HG03354 (cell line): ENCODE results near the gene RNF32.

Experiments
- ATAC-seq: cut with Tn5 transposase; IDR thresholded peaks from one replicate; pipeline ENCODE4 v1.9.1; 2021; ENCODE audit warnings: mild to moderate bottlenecking; ENCODE audit not compliant: unreplicated experiment, poor library complexity, severe bottlenecking

RNF32 gene

DNA sequence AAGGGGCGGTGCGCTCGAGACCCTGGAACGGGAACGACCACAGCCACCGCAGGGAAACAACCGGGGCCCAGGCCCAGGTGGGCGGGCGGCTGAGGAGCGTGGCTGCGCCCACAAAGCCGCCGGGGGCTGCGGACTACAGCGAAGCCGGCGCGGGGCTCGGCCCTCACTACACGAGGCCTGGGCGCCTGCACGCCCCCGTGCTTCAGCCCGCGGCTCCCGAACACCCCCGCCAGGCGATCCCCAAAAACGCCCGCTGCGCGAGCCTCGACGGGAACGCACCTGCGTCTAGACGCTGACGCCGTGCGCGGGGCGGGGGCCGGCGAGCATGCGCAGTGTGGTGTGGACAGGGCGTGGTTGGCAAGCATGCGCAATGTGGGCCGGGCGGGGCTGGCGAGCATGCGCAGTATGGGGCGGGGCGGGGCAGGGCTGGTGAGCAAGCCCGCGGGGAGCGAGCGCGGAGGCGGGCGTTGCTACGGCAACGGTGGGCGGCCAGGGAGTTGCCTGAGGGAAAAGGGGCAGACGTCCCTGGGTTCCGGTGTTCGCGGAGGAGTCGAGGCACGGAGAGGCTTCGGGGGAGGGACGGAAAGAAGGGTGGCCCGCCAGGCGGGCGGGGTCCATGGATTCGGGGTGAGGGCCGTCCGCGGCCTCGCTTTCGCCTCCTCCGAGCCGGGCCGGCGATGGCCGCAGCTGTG, at the start of gene RNF32:
RNF32 (plus strand) TSS at position 518 of the 692 bp plus-strand sequence. CDS start 3,104 bp downstream, outside the sequence.
- ATAC-seq = peak; percentile 89

DNA sequence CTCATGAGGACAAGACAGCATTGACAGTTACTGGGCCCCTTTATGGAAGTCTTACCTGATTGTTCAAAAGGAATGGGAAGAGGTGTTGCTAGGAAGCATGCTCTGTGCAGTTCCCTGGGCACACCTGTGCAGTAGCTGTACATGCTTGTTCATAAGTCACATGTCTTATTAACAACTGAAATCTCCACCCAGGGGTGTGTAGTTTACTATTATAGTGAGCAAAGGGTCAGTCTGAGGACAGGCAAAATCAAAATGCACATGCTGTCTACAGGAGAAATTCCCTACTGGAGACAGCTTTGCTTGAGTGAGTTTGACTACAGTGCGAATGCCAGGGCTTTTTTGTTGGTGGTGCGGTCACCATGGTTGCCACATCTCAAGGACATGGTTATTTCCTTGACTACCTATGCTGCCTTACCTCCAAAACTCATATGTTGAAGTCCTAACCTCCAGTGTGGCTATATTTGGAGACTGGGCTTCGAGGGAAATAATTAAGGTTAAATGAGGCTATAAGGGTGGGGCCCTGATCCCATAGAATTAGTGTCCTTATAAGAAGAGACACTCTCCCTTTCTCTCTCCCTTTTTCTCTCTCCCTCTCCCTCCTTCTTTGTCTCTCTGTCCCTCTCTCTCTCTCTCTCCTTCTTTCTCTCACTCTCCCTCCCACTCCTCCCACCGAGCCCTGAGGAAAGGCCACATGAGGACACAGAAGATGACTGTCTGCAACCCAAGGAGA, 48.3 kb upstream of the RNF32 start:
- ATAC-seq = no peak

DNA sequence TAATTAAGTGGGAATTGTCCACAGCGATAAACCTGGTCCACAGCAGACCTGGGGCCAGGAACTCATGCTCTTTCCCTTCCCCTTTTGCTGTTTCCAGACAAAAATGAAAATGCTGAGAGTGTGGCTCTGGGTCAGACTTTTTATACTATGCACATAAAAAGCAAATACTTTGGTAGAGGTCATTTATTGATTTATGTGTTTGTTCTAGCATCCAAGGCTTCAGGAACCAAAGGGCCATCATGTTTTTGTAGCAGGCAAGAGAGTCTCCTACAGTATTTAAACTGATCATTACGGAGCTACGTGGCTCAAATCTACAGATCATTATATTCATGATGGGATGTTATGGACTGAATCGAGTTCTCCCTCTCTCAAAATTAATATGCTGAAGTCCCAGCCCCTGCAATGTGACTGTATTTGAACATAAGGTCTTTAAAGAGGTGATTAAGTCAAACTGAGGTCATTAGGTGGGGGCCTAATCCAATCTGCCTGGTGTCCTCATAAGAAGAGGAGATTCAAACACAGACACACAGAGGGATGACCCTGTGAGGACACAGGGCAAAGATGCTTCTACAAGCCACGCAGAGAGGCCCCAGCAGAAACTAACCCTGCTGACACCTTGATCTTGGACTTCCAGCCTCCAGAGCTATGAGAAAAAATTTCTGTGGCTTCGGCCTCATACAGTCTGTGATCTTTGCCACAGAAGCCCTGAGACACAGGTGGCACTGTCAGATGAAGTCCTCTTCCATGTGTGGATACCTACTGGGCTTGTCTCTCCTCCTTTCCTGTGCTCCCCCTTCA, 46.1 kb upstream of the RNF32 start:
- ATAC-seq = no peak

DNA sequence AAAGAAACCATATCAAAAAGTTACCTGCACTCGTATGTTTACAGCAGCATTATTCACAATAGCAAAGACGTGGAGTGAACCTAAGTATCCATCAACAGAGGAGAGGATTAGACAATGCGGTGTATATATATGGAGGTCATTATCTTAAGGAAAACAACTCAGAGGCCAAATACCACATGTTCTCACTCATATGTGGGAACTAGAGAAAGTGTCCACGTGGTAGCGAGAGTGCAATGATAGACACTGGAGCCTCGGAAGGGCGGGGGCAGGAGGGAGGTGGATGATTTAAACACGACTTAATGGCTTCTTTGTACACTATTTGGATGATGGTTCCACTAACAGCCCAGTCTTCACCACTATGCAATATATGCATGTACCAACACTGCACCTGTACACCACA, 40.1 kb upstream of the RNF32 start:
- no peak for ATAC-seq

DNA sequence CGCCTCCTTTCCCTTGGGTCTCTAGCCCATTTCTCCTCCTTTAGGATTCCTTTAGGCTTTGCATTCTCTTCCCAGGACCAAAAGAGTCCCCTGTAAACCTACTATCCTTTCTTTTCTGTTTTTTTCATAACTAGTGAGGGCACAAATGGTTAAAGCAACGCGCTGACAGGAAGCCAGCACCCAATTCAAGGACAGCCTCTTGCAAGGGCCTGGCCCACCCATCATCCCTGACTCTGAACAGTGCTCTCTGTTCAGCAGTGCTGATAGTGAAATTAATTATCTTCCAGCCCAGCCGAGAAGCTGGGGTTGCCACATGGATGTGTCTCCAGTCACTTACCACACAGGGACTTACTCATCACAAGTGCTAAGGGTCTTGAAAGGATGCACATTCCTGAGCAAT, 38.3 kb upstream of the RNF32 start:
- no peak for ATAC-seq

DNA sequence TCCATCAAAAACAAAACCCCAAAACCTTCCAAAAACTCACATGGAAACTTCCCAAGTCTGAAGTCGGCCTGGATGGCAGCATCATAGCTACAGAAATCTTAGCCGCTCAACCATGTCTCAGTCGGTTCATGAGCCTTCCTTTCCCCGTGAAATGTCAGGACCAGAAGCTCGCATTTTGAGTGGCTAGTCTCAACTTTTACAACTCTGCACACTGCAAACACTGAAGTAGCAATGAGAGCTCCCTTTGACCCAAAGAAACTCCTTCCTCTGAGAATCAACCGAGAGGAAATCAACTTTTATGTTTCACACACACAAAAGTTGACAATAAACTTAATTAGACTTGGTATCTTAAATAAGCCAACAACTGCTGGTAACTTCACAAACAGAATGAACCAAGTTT, 37.6 kb upstream of the RNF32 start:
- no peak for ATAC-seq

DNA sequence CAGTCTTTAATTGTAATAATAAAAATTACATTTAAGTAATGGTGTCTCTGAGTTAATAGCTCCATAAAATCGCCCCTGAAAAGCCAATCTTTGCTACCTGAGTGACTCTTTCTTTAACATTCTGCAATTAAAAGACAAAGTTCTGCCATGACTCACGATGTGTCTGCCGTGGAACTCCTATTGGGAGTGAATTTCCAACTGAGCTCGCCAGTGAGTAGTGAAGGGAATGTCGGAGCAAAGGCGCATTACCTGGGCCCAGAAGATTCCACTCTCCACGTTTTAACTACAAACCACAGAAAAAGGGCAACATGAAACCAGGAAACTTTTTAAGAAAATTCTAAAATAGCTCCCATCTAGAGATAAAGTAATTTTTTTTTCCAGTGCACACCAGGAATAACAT, 36.9 kb upstream of the RNF32 start:
- ATAC-seq = no peak

DNA sequence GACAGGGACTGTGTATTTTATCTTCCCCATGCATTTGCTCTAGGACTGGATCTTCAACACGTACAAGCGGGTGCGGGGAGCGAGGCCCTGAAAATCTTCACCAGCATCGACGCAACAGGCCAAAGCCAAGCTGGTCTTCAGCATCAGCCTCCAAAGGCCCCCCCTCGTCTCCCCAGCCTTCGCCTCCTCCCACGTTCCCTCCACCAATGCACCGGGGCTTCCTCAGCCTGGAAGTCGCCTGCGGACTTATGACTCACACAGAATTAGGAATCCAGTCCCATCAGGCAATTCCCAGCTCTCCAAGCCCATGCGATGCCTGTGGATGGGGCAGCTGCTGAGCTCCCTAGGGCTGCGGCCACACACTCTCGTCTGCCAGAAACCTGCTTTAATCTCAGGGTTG, 36.3 kb upstream of the RNF32 start:
- no peak for ATAC-seq

DNA sequence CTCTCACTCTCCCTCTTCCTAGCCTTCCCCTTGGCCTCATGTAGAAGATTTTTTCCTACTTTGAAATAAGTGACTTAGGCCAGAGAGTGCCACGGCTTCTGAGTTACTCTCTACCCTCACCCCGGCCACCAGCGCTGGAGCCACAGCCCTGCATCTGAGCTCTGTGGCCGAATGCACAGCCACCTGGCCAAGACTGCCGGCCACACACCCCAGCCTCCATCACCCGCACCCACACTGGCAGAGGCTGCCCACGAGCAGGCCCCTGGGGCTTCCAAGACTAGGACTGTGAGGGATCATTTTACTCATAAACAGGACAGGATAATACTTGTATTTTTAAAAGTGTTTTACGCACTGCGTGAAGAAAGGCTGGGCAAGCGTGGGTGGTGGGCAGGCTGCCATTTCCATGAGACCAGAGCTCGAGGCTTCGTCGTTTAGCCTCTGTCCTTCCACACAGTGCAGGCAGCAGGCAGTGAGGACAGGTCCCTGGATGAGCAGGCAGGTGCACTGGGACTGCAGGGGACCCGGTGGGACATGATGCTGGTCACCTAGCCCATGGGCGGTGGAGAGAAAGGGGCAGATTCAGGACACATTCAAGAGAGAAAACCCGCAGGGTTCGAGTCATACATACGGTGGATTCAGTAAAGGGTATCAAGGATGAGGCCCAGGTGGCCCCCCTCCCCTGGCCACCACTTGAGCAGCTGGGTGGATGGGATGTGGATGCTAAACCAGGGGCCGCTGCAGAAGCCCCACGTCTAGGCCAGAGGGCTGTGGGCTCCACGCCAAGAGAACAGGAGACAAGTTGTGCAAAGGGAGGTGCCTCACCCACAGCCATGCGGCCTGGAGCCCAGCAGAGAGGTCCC, 35.5 kb upstream of the RNF32 start:
- ATAC-seq = no peak

DNA sequence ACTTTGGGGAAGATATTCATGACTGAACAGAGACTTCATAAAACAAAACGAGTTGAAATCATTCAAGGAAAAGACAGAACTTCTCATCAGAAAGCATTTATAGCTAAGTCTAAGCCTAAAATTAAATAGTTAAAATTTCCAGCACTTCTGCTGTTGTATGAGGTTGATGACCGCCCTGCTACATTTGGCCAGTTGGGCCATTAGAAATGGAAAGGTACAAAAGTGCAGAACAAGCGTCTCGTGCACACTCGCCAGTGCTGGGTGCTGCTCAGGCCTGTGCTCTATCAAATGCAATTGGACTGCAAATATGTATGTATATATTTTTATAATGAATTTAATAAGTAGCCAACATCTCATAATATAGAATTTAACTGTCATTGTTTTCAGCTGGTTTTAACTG, 34.4 kb upstream of the RNF32 start:
- no peak for ATAC-seq

DNA sequence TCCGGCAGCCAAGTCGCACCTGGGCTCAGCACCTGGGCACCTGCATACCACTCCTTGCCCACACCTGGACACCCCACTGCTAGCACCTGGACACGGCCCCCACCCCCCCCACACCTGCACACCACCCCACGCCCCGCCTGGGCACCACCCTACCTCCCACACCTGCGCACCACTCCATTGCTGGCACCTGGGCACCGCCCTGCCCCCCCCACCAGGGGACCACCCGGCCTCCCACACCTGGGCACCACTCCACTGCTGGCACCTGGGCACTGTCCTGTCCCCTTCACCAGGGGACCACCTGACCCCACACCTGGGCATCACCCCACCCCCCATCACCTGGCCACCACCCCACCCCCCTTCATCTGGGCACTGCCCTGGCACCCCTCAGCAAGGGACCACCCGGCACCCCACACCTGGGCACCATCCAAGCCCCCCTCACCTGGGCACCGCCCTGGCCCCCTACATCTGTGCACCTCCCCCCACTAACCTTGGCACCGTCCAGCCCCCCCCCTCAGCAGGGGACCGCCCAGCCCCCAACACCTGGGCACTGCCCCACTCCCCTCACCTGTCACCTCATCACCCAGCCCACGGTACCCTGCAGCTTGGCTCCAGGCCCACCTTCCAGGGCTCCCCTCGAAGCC, 33.8 kb upstream of the RNF32 start:
- no peak for ATAC-seq

DNA sequence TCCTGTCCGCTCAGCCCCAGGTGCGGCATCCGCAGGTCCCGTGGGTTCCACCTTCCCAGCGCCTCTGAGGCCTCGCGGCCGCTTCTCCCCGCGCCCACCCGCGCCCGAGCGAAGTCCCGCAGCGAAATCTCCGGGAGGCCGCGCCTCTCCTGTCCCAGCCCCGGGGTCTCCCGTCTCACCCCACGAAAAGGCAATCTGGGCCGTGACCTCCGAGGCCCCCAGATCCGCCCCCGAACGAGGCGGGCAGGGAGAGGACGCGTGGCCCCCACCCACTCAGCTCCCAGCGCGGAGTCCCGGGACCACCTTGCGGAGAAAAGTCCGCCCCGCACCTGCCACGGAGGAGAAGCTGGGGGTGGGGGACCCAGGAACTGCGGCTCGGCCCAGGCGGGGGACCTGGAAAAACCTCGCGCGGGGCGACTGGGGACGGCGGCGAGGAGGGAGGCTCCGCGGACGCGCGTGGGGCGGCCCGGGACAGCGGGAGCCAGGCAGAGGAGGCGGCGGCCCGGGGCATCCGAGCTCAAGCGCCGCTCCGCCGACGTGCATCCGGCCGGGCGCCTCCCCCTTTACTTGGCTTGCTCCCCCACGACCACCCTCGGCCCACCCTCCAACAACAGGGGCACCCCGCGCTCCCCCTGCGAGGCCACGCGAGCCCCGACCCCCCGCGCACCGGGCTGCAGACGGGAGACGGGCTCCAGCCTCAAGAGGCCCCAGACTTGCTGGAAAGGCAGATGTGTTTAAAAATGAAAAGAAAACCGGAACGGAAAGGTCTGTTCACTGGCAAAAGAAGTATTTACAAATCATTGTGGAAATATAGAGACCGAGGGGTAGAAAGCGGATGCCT, 33.0 kb upstream of the RNF32 start:
- no peak for ATAC-seq

DNA sequence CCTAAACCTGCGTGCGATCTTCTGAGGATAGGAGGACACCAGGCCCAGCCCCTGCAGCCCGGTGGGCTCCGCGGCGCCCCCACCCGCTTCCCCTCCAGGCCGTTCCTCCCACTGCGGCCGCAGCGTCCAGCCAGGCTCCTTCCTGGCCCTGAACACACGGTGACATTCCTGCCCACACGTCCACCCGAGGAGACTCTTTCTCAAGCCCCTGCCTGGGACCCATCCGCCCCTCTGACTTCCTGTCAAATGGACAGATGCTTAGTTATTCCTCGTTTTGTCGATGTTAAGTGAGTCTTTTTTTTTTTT, 32.4 kb upstream of the RNF32 start:
- no peak for ATAC-seq

DNA sequence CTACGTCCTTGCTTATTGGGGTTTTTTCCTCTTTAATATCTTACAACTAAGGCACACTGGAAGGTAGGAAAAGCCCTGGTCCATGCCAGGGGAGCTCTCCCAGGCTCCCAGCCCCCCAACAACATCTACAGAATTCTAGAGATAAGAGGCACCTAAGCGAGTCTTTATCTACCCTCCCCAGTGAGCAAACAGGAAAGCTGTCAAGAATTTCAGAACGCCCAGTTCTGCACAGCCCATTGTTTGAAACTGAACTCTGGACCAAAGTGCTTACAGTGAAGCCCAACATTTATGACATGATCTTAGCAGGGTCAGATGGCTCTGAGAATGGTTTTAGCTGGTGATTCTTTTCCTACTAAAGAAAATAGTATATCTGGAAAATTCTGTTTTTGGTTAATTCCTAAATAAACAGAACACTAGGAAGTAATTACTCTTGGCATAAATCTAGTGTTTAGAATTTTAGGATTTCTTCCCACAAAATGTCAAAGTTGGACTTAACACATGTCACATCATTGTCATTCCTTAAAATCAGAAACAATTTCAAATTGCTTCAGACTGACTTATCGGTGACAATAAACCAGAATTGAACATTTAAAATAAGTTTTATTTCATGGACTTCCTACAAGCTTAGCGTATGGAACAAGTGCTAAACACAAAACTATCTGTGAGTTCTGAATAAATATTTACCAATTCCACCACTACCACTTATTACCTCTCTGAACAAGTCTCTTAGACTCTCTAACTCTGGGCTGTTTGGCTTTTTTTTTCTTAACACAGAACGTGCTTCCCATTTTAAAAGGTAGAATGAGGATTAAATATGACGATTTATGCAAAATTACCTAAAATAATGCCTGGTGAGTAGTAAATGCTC, 31.3 kb upstream of the RNF32 start:
- ATAC-seq = no peak

DNA sequence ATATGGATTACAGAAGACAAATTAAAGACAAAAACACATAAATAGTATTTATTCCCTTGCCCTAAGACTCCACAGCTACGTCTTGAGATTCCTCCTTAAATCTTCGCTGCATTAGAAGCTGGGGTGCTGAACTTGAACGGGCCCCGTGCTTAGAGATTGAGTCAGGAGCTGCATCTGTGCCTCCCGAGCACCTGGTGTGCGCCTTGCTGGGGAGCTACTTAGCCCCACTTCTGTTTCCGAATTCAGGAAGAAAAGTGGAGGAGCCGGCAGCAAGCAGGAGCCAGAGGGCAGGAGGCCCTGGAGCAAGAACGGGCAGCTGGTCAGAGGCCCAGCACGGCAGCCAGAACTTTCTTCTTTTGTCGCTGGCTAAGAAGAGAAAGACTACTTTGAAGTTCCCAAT, 30.4 kb upstream of the RNF32 start:
- no peak for ATAC-seq

DNA sequence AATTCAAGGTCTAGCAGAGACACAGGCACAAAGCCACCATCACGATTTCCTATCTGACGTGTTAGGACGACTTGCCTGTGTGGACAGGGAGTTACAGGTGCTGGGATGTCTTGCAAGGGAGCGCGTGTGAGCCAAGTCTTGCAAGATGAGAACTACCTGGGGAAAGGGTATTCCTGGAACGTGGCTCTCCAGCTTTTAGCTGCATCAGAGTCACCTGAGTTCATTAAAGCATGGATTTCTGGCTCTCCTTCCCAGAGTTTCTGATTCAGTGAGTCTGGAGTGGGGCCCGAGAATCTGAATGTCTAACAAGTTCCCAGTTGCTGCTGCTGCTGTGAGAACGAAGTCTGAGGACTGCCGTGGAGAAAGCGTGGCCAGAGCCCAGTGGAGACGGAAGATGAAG, 30.0 kb upstream of the RNF32 start:
- ATAC-seq = no peak

DNA sequence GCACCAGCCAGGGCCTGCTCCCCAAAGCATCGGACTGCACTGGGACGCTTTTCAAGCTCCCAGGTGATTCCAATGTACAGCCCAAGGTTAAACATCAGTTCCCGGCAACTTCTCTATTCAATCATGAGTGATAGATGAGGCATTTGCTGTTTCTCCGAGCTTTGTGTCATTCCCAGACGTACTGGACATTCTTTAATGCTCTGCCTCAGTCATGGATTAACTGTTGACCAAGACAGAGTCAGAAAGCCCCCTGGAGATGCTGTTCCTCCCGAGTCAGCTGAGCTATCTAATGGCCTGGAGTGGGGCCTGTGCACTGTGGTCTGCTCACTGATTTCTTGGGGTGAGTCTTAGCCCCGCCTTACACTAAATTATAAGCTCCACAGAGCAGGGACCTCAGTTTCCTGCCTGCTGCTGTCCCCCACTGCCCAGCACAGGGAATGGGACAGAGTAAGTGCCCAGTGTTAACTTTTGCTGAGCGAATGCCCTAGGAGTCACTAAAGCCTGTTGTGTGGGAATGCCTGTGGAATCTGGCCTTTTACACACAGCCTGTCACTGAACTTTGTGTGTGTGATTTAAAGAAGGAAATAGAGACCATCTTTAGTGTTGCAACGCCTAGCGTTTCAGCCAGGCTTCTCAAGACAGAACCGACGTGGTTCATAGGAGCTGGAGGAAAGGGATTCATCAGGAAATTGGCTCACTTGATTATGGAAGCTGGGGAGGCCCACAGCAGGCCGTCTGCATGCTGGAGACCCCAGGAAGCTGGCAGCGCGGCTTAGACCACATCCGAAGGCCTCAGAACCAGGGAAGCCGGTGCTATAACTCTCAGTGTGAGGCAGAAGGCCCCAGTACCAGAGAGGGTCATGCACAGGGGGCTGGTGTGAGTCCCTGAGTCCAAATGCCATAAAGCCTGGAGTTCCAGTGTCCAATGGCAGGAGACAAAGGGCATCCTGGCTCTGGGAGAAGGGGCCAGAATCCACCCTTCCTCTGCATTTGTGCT, 29.3 kb upstream of the RNF32 start:
- ATAC-seq = no peak
